GM19395 (cell line): Measurements from ENCODE around the gene GNB5.

Experiments
- ATAC-seq: cut with Tn5 transposase; IDR thresholded peaks from one replicate; pipeline ENCODE4 v1.9.1; 2021; ENCODE audit warnings: mild to moderate bottlenecking, moderate library complexity; ENCODE audit not compliant: unreplicated experiment

The GNB5 gene

GRCh38 chr15:52071570-52071969 is 119.6 kb downstream of the GNB5 start:
- ATAC-seq, result no peak

- no peak for ATAC-seq
Measured at GRCh38 chr15:52069559-52069958, 121.6 kb downstream of the GNB5 start.

- ATAC-seq, result no peak
Measured at GRCh38 chr15:52068004-52068615, 123.1 kb downstream of the GNB5 start.

GRCh38 chr15:52067545-52067926 is 123.7 kb downstream of the GNB5 start:
- ATAC-seq, result no peak

GRCh38 chr15:52066842-52067544 is 124.2 kb downstream of the GNB5 start:
- no peak for ATAC-seq
